Ramos (cell line): ENCODE results near the gene TRIB2.
"Not testable (repeated sequence)": the region's sequence is repeated elsewhere in the genome, so short reads cannot be mapped to it uniquely, and the experiment has no call there.

Experiments
- in situ Hi-C: fragments of 300-500 bp; cut with MboI; formaldehyde crosslinking; loops from one replicate; pipeline ENCODE4 v1.14.3; 2022; ENCODE audit warnings: low sequenced_read_pairs; ENCODE audit not compliant: unreplicated experiment

Gene TRIB2

GRCh38 chr2:12716282-12717190 lies at the start of gene TRIB2:
TRIB2 (plus strand) TSS chr2:12716936; CDS start chr2:12718308, 1,372 bp downstream.
- in situ Hi-C loops, result loop anchor here (5.0 to 10.0 kb wide), 2 partner anchors 672 to 884 kb away; no protein-coding TSS in a partner anchor

DNA sequence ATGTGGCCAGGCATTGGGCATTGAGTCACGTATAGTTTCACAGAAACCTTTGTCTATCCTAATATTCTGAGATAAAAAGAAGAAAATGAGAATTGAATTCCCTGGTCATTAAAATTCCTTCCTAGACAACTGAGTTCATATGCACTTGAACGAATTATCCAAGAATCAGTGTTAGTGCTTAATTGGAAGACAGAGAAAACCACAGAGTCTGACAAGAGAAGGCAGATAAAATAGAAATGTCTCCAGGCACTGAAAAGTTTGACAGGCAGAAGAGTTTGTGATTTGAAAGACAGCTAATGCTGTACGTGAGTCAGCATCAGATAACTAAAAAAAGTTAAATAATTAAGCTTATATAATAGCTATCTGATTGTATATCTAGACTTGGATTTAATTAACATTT lies 47.7 kb upstream of the TRIB2 start:
- in situ Hi-C loops, result no loop called here

DNA sequence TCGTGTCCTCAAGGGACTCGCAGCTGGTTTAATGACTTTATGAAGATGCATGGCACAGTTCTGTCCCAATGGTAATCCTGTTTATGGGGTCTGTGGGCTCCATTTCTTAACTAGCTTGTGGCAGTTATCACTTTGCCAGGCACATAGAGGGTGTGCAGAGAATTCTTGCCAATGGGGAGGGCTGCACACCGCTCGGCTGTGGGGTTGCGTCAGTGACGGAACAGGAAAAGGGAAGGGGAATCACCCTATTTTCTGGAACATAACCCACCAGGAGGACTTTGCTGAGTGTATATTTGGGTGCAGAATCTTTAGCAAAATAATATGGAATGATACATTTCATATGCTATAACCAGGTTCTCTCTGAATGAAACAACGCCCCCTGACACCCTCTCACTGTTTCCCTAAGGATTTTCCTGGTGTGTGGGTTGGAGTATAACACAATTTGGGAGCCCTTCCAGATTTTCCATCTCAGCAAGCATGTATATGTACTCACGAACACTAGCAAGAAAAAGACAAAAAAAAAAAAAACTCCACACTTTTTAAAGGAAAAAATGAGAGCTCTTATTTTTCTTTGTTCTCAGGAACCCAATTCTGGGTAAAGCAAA lies 43.9 kb upstream of the TRIB2 start:
- in situ Hi-C loops, result no loop called here

GRCh38 chr2:12674644-12675328 lies 42.0 kb upstream of the TRIB2 start:
- in situ Hi-C loops, result no loop called here

GRCh38 chr2:12675352-12675795 lies 41.4 kb upstream of the TRIB2 start:
- in situ Hi-C loops, result no loop called here

GRCh38 chr2:12675801-12676200 lies 40.9 kb upstream of the TRIB2 start:
- in situ Hi-C loops, result no loop called here

GRCh38 chr2:12676771-12677170 lies 40.0 kb upstream of the TRIB2 start:
- in situ Hi-C loops, result no loop called here

DNA sequence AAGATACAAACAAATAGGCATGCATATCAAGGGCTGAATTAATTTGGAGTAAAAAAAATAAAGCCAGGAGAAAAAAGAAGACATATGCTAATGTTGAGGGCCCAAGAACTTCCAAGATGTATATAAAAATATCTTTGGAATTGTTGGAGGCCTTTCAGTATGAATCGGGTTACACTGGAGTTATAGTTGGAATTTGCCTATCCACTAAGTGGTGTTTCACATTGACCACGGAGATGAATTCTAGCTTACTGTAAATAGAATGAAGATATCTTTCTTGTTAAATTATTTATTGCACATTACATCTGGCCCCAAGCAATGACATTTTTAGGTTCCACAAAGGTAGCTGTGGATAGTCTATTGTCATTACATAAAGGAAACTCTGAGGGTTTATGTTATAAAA lies 38.5 kb upstream of the TRIB2 start:
- in situ Hi-C loops, result no loop called here

- in situ Hi-C loops, result no loop called here
Observed at GRCh38 chr2:12679550-12680072, 37.1 kb upstream of the TRIB2 start.

- in situ Hi-C loops, result not testable (repeated sequence)
Observed at GRCh38 chr2:12680115-12680514, 36.6 kb upstream of the TRIB2 start.

GRCh38 chr2:12682017-12682416 lies 34.7 kb upstream of the TRIB2 start:
- in situ Hi-C loops, result no loop called here

GRCh38 chr2:12683457-12684100 lies 33.2 kb upstream of the TRIB2 start:
- in situ Hi-C loops, result no loop called here

DNA sequence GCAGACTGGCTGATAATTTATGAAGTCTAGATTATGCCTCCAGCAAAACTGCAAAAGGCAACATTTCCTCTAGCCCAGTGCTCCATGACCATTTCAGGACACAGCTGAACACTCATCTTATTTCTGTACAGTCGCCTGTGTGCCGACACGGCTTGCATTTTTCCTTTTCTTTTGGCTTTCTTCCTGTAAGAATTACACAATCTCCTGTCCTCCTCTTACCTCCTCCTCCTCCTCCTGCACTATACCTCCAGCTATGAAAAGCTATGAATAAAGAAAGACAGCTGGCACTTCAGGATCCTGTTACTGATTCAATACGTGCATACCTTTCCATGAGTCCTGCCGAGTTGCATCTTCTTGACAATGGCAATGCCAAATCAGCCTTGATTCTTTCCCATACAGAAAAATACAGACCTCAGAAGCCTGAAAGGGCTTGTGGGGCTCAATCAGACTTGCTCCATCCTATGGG lies 32.2 kb upstream of the TRIB2 start:
- in situ Hi-C loops, result no loop called here

GRCh38 chr2:12685145-12685544 lies 31.6 kb upstream of the TRIB2 start:
- in situ Hi-C loops, result no loop called here

DNA sequence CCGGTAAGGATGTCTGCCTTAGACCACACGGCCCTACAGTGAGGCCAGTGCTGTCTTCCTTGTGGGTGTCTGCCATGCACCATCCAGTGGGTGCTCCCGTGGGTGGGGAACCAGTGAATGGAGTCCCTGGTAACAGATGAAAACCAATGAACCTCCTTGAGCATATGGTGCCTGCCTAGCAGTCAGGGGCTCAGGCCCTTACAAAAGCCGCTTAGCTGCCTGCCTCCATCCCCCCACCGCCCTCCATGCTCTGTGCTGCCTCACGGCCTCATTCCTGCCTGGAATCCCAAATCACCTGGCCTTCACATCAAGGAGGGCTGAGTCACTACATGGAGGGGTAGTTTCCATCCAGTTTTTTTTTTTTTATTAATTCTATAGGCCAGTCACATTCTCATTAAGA lies 30.8 kb upstream of the TRIB2 start:
- in situ Hi-C loops, result no loop called here

- in situ Hi-C loops, result no loop called here
Observed at GRCh38 chr2:12686708-12687283, 29.9 kb upstream of the TRIB2 start.

DNA sequence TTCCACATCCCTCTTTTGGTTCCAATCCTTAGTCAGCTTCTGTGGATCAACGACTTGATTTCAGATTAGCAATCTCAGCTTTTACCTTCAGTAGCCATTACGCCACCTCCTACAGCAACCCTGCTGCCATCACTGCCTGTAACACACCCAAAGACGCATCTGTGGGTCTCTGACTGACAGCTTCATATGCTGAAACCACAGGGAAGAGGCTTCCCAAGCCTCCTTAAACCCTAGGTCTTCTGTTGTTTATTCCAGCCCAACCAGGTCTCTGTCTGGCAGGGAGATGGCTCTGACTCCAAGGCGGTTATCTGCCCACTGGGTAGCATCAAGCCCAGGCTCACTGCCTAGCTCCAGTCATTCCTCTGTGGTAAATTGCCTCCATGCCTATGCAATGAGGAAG lies 28.6 kb upstream of the TRIB2 start:
- in situ Hi-C loops, result no loop called here

DNA sequence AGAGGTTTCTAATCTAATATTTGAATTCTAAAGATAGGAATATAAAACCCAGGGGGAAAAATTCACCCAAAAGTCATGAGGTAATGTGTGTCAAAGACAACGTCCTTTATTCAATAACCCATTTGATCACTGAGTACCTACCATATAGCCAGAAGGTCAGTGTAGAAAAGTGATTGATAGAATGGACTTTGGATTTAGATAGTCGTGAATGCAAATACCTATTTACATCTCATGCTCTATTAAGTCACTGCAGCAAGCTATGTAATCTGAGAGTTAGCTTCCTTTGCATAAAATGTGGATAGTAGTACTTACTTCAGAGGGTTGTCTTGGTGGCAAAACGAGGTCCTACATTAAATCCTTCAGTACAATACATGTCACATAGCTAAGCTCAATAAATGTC lies 27.8 kb upstream of the TRIB2 start:
- in situ Hi-C loops, result no loop called here

DNA sequence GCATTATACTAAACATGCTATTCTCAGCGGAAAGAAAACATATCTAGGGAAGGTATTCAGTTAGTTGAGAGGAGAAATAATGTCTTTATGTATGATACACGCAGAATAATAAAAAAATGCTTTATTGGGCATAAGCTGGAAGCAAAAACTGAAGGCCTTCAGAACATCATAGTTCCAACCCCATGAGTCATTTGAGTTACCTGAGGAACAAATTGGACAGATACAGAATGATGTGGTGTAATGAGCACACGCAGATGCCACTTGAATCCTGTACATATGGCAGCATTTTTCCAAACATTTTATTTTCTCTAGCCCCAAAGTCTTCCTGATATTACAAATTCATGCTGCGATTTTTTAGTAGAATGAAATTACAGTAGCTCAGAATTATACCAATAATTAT lies 23.2 kb upstream of the TRIB2 start:
- in situ Hi-C loops, result no loop called here
